Inferior parietal cortex (tissue), 1 donor: Measurements from ENCODE around the gene CCDC15.

Experiments used
- DNase-seq: peaks from one replicate; pipeline ENCODE4 v3.0.0-alpha.2; 2016; ENCODE audit errors: extremely low spot score

The CCDC15 gene, protein sequence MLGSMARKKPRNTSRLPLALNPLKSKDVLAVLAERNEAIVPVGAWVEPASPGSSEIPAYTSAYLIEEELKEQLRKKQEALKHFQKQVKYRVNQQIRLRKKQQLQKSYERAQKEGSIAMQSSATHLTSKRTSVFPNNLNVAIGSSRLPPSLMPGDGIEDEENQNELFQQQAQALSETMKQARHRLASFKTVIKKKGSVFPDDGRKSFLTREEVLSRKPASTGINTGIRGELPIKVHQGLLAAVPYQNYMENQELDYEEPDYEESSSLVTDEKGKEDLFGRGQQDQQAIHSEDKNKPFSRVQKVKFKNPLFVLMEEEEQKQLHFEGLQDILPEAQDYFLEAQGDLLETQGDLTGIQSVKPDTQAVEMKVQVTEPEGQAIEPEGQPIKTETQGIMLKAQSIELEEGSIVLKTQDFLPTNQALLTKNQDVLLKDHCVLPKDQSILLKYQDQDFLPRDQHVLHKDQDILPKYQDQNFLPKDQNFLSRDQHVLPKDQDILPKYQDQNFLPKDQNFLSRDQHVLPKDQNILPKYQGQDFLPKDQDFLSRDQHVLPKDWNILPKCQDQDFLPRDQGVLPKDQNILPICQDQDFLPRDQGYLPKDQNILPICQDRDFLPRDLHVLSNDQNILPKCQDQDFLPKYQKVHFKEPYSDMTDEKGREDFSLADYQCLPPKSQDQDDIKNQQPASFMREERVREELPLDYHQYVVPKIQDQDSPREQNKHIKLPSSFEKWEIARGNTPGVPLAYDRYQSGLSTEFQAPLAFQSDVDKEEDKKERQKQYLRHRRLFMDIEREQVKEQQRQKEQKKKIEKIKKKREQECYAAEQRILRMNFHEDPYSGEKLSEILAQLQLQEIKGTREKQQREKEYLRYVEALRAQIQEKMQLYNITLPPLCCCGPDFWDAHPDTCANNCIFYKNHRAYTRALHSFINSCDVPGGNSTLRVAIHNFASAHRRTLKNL

DNA sequence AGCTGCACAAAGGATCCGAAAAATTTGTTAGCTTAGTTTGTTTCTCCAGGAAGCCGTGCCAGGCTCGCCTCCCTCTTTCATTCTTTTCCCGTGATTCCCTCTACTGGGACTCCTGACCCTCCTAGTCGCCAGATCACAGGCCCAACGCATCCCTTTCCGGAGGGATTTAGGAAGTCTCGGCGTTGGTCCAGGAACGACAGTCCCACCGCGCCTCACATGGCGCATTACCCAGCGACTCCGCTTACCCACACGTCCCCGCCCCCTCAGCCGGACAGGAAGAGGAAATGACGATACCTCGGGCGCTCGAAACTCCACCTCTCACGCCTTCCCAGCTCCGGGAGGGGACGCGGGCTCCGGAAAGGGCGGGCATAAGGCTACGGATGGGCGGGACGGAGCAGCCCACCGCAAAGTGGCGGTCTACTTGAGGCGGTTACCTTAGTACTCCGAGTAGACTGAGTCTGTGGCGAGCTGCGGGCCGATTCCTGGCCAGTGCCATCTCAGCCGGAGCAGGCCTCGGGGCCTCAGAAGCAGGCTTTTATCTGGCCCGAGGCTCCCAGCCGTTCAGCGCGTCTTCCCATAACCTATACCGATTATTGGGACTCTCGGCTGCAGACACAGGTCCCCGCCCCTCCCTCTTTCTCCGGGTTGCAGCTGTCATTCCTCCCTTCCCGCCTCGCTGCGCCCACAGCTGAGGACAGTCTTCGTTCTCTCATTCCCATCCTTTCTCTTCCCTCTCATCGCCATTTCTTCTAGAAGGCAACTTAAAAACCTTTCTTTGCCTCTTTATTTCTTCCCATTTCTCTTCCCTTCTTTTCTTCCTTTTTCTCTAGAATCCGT lies at the start of gene CCDC15:
Gene CCDC15 (plus strand): TSS at position 450 of the 837 bp plus-strand sequence. CDS start 531 bp downstream, outside the sequence.
- peak; percentile 97 for DNase-seq

DNA sequence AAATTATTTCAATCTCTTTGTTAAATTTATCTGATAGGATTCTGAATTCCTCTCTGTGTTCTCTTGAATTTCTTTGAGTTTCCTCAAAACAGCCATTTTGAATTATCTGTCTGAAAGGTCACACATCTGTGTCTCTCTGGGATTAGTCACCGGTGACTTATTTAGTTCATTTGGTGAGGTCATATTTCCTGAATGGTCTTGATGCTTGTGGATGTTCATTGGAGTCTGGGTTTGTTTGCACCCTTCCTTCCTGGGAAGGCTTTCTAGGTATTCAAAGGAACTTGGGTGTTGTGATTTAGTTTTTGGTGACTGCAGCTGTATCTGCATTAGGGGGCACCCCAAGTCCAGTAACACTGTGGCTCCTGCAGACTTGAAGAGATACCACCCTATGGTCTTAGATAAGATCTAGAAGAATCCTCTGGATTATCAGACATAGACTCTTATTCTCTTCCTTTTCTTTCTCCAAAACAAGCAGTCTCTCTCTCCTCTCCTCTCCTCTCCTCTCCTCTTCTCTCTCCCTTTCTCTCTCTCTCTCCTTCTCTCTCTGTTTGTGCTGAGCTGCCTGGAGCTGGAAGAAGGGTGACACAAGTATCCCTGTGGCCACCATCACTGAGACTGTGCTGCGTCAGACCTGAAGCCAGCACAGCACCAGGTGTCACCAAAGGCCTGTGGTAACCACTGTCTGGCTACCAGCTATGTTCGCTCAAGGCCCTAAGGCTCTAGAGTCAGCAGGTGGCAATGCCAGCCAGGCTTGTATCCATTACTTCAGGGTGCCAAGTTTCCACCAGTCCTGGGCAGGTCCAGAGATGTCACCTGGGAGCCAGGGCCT lies 38.2 kb upstream of the CCDC15 start:
- no peak for DNase-seq

DNA sequence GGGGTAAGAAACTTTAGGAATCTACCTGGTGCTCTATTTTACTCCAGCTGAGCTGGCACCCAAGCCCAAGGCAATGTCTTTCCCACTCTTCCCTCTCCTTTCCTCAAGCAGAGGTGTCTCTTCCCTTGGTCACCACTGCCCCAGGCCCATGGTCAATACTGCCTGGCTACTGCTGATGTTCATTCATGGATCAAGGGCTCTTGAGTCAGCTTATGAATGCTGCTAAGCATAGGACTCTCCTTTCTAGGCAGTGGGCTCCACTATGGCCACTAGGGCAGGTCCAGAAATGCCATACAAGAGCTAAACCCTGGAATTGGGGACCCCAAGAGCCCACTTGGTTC lies 37.7 kb upstream of the CCDC15 start:
- DNase-seq: no peak

DNA sequence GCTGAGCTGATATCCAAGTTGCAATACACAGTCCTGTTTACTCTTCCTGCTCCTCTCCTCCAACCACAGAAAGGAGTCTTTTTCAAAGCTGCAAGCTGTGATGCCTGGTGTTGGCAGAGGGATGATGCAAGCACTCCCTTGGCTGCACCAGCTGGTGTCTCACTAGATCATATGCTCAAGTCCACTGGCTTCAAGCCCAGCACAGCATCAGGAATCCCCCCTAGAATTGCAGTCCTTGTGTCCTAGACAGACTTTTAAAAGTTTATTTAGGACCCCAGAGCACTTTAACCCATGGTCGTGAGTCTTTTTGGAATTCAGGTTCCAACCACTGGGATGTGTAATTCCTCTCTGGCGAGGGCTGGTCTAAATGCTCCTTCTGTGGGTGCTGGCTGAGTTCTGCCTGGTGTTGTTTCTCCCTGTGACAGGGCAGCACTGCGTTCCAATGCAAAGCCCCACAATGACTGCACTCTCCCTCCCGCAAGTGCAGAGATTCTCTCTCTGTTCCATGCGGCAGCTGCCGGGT lies 36.8 kb upstream of the CCDC15 start:
- peak; percentile 84 for DNase-seq

DNA sequence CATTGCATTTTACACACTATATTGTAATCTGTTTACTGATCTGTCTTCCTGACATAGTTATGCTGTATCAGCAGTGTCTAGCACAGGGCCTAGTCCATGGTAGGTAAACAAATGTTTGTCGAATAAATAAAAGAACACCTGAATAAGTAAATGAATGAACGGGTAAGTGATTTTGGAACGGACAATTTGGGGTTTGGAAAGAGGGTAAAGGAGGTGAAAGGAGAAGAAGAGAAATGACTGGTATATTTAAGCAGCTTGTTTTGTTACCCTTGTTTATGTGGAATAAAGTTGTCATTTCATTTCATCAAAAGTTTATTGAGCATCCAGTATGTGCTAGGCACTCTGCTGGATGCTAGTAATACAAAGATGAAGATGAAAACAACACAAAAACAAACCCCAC lies 35.1 kb upstream of the CCDC15 start, which contains the start of gene HEPN1:
Gene HEPN1 (plus strand): TSS at position 301 of the 400 bp plus-strand sequence.
- DNase-seq: no peak

DNA sequence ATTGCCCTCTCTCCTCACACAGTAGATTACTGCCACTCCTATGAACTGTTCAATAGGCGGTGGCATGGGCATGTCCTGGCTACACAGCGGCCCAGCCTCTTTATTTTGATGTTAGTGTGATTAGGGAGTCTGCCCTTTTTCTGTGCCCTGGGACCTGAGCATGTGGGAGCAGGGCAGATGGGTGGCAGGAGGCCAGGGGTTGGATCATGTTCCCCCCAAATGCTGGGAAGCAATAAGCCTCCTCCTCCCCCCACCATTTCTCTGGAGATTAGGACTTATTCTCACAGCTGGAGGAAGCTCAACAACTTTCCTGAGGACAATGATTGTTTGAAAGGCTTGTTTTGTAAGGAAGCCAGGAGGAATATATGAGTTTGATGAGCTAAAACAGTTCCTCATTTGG lies 34.1 kb upstream of the CCDC15 start:
- DNase-seq: no peak

DNA sequence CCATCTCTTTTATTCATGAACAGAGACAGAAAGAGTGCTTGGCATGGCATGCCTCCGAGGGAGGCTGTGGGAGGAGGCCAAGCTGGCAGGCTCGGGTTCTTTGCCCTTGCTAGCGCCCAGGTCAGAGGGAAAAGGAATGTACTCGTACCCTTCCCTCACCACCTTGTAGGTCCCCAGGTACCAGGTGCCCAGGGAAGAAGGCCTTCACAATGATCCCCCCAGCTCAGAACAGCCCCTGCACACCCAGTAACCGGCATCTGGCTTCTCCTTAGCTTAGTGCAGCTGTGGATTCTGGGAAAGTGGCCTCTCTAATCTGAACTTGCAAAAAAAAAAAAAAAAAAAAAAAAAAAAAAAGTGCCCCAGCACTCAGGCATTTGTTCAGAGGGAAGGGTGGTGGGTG lies 33.6 kb upstream of the CCDC15 start:
- DNase-seq: no peak

DNA sequence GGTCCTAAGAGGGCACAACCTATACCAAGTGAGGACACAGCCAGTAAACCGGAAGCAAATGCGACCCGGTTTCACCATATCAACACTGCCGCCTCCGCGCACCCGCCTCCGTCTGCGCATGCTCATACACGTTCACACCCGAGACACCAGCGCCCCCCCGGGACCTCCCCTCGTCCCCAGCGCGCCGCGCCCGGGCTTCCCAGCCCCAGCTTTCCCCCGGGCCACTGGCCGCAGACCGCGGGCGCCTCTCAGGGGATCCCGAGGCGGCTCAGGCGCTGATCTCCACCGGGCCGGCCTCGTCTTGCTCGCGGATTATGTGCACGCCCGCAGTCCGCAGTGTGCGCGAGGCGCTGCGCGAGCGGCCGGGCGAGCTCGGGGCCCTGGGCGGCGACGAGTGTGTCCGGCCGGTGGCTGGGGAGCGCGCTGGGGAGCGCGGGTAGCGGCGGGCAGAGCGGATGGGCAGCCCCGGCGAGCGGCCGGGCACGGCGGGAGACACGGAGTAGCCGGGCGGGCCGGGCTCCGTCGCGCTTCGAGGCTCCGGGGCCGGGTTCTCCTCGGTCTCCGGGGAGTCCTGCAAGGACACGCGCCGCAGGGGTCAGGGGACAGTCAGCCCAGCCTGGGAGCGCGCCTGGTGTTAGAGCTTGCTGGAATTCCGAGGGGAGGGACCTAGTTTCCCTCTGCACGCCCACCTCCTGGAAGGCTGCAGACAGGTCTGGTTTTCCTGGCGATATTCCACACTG lies 33.0 kb upstream of the CCDC15 start:
- DNase-seq: no peak

DNA sequence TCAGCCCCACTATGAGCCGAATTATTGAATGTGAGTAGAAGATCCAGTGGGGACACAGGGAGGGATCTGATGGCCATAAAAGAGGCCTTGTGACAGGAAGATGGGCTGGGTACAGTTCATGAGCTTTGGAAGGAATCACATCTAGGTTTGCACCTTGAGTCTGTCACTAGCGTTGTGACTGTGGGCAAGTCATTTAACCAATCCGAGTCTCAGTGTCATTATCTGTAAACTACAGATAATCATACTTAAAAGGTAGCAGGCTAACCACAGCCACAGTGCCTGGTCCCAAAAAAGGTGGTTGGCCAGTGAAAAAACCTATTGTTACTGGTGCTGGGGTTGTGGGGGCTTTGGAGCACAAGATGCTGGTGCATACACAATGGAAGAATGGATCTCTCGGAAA lies 31.2 kb upstream of the CCDC15 start:
- DNase-seq: no peak

DNA sequence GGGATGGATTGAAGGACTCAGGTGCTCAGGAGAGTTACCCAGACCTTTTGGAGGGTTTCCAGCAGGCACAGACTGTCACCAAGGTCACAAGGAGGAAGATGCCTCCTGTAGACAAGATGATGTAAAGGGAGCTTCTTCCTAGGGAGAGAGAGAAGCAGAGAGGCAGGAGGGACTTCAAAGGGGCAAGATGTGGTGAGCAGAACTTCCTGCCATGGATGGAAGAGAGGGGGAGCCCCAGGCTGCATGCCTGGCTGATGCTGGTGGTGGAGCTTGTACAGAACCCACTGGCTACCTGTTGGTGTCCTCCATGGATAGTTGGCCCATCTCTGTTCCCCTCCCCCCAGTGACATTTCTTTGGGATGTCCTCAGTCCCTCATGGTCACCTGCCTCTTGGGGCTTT lies 30.7 kb upstream of the CCDC15 start:
- DNase-seq: no peak

DNA sequence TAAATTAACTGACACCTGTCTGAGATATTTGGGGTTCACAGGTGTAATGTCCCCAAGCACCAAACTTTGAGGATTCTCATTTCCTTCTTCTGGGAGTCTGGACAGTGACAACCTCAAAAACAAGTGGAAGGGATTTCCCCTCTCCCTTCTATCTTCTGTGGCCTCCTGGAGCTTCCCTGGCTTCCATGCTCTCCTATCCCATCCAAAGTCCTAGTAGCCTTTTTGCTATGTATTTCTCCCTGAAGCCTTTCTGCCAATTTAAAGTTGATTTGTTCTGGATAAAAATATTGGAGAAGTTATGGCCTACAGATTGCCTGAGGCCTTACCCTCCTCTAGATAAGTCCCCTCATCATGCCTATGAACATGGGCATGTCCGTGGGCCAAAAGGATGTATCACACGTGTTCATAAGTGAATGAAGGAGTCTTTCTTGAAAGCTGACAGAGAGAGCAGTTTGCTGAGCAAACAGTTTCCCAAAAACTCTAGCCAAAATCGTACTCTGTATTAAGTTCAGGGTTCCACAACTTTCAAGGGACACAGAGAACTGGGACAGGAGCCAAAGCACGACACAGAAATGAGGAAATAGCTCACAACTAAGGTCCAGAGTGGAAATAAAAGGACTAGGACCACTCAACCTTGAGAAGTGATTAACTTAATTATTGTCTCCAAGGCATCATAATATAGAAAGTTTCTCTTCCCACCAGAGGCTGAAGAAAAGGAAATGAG lies 24.9 kb upstream of the CCDC15 start:
- no peak for DNase-seq

DNA sequence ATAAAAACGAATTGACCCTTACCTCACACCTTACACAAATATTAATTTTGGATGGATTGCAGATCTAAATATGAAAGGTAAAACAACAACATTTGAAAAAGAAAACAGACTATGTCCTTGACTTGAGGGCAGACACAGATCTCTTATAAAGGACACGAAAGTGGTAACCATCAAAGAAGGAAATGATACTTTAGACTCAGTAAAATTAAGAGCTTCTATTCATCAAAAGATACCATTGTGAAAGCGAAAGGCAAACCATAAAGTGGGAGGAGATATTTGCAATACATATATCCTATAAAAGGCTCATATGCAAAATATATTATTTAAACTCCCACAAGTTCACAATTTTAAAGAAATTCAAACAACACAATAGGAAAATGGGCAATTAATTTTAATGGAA lies 23.2 kb upstream of the CCDC15 start:
- no peak for DNase-seq

DNA sequence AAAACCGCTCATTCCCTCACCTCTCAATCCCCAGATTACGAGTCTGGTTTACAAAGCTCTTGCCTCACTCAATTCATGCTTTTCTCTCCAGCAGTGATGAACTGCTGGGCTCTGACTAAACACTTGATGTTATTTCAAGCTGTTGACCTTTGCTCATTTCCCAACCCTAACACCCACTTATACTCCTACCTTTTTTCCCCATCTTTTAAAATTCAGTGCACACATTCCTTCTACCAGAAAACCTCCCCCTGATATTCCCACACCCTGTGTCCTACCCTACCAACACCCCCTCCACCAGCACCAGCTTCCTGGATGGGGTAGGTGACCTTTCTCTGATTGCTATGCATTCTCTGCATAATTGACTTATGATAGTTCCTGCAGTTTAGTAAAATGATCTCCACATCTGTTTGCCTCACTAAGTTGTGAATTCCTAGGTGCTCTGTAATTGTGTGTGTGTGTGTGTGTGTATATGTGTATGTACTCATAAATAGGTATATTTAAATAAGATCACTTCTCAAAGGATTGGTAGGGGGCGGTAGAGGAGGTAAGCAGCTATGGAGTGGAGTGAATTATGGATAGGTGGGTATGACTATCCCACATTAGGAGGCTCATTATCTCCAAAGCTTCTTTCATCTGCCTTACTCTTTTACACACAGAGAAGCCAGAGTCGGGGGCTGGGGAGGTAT lies 19.0 kb upstream of the CCDC15 start:
- DNase-seq: no peak

DNA sequence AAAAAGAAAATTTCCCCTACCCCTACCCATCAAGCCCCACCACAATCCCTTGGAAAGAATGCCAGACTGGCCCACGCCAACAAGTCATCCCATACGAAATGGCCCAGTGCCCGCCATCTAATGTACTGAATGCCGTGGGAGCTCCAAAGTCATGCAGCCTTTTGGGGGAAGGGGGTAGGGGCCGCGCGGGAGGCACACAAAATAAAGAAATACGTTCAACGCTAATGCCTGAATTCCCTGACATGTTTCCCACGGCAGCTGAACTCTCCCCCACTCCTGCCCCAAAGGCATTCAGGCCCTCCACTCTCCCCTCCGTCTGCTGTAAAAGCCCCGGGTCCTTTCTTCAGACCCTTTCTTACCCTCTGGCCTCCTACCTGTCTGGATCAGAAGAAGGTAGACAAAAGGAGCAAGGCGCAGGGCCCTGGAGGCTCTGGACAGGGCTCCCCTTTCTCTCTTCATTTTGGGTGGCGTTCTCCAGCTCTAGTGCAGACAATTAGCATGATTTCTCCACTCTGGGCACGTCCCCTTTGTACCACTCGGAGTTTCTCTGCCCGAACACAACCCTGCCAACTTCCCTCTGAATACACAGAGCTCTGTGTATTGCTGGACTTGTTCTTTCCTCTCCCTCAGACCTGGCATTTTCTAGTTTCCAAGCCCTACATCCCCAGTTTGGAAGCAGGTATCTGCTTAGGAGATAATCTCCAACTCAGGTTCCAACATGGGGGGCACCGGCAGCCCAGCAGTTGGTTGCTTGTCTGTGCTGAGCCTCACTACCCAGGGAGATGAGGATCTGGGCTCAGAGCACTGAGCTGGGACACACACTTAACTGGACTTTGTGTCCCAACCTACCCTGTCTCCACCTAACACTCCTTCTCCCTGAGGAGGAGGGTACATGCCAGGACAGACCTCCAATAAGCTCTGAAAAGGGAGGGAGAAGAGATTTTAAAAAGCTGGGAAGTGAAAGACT lies 18.2 kb upstream of the CCDC15 start, which contains the start of gene HEPACAM:
Gene HEPACAM (minus strand): TSS at position 500 of the 967 bp plus-strand sequence. CDS start 41 bp downstream, at position 459.
- peak; percentile 85 for DNase-seq

DNA sequence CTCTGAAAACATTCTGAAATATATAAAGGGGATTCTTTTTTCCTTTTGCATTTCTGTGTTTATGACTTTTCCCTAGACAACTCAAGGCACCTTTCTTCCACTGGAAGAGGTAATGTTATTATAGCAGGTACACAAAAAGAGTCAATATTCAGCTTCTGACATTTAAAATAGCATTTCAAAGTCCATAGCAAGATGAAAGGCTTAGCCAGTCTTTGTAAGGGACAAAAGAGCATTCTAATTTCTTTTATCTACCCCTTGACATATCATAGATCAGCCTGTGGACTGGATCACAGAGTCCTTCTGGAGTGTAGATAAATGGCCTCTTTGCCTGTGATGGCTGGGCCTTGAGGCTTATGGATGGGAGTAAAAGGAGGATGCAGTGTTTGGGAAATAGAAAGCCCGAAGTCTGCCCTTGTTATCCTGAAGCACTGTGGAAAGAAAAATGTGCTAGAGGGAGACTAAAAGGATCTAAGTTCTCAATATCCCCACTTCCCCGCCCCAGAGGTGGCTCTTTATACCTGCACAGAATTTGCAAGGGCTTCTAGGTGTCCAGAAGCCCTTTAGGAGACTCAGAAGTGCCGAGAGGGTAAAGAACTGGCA lies 16.6 kb upstream of the CCDC15 start:
- DNase-seq: no peak

DNA sequence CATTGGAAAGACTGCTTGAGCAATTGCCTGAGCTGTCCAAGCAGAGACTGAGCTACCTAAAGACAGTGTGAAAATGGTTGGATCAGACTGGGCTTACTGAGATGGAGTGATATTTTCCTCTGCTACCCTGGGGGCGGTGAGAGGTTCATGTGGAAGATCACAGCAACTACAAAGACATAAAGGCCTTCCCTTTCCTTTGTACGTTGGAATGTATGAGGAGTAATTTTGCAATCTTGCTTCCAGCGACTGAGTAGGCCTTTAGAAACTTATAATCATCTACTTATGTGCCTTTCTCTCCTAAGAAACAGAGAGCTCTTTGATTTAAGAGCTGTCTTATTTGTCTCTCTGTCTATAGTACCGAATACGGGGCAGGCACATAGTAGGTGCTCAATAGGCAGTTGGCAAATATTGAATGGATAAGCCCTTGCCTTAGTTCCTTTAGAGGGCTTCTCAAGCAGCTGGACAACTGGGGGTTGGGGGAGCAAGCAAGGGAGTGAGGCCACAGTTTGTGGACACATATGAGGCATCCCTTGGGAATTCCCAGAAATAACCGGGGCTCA lies 15.7 kb upstream of the CCDC15 start:
- DNase-seq: no peak

DNA sequence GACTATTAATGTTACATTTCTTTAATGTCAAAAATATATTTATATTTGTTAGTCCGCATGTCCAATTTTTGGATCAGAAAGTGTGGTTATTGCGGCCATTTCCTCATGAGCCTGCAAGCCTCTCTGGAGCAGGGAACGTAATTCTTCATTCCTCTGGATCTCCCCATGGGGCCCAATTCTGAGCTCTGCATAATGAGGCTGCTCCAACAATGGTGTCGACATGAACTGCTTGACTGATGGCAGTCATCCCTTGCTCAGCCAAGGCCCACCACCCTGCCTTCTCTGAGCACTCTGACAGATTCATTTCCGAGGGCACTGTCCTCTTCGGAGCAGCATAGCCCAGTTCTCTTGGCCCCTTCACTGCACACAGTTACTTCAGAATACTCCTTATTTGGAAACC lies 15.0 kb upstream of the CCDC15 start:
- no peak for DNase-seq
